ENCODE data around the gene PHF21A. TPM values are rescaled to one million over a fixed set of nuclear protein-coding genes. Genes with fewer than 3 reads are reported as not detected.

PHF21A gene
- total RNA-seq, result 5.2 and 8.9 TPM in 2 replicates

DNA sequence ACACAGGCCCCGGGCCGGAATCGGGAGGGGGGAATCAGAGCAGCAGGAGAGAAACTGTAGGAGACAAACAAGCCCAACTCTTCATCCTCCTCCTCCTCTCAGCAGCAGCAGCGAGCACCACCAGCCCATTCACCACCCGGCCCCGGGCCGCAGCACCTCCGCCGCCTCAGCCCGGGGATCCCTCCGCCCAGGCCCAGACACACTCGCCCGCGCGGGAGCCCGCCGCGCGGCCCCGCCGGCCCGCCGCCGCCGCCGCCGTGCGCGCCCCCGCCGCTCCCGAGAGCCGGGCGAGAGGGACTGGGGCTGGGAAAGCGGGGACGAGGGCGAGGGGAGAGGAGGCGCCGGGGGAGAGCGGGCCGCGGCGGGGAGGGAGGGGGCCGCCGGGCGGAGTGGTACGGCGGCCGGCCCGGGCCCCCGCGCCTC is at the start of gene PHF21A:
Gene PHF21A, minus strand, starts transcription at position 154 of the 423 bp plus-strand sequence. CDS start 37,235 bp downstream, outside the sequence.
- peak; percentile 94 to 96 for DNase-seq (ENCODE audit: low read depth in 2 of 2)

DNA sequence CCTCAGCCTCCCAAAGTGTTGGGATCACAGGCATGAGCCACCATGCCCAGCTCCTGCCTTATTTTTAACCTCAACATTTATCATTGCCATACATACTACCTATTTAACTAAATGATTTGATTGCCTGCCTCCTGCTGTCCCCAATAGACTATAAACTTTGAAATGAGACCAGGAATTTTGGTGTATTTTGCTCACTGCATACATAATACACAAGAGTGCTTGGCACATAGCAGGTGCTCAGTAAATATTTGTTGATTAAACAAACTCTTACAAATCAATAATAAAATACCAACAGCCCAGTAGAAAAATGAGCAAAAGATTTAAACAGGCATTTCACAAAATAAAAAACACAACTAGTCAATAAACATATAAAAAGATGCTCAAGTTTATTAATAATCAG is 49.5 kb upstream of the PHF21A start:
- DNase-seq (ENCODE audit: low read depth in 2 of 2), result no peak

DNA sequence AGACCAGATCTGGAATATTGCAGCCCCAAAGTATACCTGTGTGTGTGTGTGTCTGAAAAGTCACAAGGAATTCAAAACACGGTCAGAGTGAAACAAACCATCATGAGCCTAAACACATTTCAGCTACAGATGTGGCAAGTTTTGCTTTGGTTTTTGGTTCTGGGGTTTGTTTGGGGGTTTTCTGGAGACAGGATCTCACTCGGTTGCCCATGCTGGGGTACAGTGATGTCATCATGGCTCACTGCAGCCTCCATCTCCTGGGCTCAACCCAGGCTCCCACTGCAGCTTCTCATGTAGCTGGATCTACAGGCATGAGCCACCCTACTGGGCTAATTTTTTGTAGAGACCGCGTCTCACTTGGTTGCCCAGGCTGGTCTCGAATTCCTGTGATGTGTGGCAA is 41.4 kb upstream of the PHF21A start:
- DNase-seq (ENCODE audit: low read depth in 2 of 2), result no peak

DNA sequence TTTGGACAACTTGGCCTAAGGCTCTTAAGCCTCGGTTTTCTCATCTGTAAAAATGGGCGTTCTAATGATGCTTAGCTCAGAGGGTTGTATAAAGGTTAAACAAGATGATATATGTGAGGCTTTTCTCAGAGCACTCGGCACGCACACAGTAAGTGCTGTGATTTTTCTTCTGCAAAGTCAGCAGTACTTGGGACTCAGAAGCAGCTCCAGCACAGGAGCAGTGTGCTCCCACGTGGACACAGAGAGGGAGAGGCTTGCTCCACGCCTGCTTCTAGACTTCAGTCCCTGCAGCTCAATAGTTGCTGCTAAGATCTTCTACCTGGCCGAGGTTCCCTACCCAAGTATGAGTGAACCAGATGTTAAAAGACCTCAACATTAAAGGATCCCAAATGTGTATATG is 39.9 kb upstream of the PHF21A start:
- DNase-seq (ENCODE audit: low read depth in 2 of 2), result no peak

DNA sequence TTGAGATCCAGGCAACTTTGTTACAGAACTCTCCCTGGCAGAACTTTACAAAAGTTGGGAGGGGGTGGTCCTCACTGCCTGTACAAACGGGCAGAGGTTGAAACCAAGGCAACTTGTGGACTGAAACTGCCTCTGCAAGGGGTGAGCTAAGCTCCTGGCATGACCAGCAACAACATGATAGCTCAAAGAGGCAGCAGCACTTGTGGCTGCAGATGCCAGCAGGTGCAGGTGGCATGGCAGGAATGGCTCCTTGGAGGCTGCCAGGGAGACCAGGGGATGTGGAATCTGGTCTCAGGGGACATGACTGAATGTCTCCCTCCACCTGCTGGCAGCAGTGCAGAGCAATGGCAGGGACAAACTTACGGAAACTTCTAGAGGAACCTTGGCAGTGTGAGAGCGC is 38.8 kb upstream of the PHF21A start:
- DNase-seq (ENCODE audit: low read depth in 2 of 2), result no peak

DNA sequence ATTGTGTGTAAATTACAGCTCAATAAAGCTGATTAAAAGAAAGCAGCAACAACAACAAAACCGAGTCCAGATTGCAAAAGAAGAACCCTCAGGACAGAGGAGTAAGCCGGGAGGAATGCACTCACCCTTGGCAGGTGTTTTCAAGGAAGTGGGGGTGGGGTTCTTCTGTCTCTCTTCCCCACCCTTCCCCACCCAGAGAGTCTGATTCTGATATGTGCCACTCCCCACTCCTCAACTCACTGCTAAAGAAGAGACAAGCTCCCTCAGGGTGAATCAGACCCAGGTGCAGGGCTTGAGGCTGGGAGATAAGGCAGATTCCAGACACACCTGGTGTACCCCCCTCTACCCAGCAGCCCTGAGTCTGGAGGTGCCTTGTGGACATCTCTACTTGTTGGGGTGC is 38.4 kb upstream of the PHF21A start:
- no peak for DNase-seq (ENCODE audit: low read depth in 2 of 2)

DNA sequence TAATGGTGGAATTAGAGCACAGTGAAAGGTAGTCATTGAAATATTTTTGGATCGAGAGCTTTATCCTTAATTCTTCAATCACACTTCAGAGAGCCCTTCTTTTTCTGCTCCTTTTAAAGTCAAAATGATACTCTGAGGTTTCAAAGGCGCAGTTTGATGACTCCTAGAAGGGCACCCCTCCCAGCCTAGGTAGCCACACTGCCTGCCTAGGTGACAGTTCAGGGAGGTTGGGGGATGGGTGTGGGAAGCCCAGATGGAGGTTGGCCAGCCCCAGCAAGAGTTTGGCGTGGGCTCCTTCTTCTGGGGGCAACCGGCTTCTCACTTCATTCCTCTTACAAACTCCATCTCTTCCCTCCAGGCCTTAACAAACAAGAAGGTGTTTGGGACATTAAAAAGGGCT is 28.6 kb upstream of the PHF21A start:
- no peak for DNase-seq (ENCODE audit: low read depth in 2 of 2)

DNA sequence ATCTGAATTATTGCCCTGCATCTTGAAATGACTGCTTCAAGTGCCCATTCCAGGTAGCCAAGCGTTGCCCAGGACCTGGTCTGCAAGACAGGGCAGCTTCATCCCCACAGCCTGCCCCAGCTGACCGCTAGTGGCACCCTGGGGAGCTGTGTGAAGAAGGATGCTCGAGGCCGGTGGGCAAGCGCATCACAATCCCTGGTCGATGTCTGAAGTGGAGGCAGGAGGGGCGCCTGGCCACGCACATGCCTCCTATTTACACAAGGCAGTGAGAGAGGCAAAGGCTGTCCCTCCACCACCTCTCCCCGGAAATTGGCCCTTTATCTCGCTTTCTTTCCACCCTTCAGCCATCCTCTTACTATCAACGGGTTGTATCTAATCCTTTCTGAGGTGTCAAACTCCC is 28.1 kb upstream of the PHF21A start:
- no peak for DNase-seq (ENCODE audit: low read depth in 2 of 2)

DNA sequence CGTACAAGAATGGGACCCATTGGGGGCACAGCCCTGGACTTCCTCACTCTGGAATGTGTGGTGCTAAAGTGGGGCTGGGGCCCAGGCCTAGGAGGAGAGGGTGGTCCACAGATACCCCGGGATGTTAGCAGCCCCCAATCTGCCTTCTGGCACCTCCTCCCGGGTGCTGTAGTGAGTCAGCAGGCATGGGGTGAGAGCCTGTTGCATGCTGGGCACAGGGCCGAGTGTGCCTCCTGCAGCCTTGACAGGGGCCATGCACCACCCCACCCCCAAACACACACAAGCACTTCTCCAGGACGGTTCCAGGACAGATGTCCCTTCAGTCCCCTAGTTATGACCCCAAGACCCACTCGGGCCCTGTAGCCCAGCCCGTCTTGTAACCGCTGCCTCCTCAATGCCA is 23.5 kb upstream of the PHF21A start:
- no peak for DNase-seq (ENCODE audit: low read depth in 2 of 2)

DNA sequence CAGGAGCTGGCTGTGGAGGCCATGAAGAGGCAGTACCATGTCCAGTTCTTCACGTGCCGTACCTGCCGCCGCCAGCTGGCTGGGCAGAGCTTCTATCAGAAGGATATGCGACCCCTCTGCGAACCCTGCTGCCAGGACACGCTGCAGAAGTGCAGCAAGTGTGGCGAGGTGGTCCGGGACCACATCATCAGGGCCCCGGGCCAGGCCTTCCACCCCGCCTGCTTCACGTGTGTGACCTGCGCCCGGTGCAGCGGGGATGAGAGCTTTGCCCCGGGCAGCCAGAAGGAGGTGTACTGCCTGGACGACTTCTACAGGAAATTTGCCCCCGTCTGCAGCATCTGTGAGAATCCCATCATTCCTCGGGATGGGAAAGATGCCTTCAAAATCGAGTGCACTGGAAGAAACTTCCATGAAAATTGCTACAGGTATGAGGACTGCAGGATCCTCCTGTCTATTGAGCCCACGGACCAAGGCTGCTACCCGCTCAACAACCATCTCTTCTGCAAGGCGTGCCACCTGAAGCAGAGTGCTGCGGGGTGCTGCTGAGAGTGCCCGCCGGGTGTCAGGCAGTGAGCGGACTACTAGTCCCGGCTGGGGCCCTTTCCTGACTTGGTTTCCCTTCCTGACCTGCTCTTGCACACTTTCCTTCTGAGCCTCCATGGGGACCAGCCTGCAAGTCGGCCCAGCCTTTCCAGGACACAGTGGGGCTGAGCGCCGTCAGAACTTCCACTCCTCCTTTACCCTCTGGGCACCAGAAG is 22.0 kb upstream of the PHF21A start:
- DNase-seq (ENCODE audit: low read depth in 2 of 2), result no peak

DNA sequence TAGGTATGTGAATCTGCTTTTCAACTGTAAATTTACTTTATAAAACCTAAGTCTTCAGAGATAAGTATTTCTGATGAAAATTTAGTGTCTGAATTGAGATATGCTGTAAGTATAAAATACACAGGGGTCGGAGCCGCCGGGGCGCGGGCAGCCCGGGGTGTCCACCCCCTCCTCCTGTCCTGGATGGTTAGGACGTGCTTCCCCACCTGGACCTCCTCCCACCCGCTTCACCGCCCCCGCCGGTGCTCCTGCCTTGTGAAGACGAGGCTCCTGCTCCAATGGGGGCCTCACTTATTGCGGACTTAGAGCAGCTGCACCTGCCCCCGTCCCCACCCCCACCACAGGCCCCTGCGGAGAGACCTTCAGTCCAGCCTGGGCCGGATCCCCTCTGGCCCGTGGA is 21.3 kb upstream of the PHF21A start:
- DNase-seq (ENCODE audit: low read depth in 2 of 2), result no peak

DNA sequence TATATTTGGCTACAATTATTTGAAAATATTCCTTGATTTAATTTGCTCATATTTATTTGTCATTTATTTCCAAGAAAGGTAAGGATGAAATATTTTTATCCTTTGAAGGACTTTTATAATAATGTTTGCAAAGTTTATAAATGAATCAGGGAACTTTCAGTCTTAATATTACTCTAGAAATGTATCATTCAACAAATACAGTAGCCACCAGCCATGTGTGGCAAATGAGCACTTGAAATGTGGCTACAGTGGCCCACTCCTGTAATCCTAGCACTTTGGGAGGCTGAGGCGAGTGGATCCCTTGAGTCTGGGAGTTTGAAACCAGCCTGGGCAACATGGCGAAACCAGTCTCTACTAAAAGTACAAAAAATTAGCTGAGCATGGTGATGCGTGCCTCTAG is 20.3 kb upstream of the PHF21A start:
- DNase-seq (ENCODE audit: low read depth in 2 of 2), result no peak

DNA sequence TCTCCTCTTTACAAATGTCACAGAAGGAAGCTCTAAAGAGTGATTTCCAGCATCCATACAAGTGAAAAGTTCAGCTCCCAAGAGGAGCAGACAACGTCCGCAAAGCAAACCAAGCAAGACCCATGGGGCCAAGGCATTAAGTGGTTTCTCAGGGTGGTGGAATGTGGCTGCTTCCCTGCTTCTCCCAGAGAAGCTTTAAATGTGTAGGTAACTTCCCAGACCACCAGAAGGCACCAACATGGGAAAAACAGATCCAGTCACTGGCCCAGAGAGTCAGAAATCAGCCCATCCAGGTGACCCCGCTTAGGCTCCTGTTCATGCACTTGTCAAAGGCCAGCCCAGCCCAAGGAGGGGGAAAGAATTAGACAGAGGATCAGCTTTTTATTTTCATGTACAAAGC is 13.3 kb upstream of the PHF21A start:
- DNase-seq (ENCODE audit: low read depth in 2 of 2), result no peak

DNA sequence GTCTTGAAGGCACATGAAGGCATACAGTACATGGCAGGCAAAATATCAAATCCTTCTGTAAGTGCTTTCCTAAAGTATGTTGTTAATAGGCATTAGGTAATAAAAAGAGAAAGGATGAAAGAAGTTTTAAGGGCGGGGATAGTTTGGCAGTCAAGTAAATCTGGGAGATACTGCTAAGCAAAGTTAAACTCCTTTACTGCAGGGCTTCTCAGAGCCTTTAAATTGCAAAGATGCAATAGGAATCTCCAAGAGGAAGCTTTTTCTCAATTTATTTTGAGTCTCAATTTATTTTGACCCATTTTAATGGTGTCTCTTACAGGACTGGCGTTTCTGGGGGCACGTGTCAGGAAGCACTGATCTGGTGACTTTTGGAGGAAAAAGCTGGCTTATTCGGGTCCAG is 12.8 kb upstream of the PHF21A start:
- DNase-seq (ENCODE audit: low read depth in 2 of 2), result no peak

DNA sequence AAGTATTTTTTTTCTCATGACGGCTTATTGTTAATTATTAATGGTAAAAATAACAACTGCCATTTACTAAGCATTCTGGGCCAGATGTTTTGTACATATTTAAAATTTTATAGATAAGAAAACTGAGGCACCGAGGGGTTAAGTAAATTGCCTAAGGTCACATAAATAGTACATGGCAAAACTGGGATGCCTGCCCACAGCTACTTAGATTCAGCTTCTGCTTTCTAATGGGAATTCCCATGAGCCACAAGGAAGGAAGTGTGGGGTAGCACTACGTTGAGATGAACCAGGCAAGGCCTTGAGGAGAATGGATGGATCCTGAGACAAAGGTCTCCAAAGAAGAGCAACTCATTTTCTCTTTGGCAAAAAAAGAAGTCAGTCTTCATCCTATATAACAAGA is 11.9 kb upstream of the PHF21A start:
- no peak for DNase-seq (ENCODE audit: low read depth in 2 of 2)

DNA sequence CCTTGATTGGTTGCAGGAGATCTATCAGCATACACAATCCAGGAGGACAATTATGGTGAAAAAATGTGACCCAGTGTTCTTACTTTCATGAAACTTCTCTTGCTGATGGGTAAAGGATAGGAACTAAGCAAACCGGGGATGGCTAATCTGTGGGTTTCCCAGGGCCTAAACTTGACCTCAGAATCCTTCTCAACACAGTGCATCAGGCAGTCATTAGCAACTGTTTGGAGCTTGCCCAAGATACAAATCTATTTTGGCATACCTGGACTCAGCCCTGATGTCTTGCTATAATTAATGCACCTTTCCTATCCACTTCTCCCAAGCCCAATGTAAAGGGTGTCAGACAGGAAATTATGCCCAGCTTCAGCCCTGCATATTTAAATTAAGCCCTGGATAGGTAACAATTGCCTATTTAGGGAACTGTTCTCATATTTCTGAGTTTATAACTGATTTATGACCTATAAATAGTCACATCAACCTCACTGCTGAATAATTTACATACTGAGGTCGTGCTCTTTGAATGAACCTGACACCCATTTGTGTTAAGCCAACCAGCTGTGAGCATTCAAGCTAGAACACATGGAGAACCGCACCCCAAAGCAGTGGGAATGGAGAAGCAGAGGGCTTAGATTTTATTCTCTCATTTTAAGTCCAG is 9.2 kb upstream of the PHF21A start:
- DNase-seq (ENCODE audit: low read depth in 2 of 2), result no peak

DNA sequence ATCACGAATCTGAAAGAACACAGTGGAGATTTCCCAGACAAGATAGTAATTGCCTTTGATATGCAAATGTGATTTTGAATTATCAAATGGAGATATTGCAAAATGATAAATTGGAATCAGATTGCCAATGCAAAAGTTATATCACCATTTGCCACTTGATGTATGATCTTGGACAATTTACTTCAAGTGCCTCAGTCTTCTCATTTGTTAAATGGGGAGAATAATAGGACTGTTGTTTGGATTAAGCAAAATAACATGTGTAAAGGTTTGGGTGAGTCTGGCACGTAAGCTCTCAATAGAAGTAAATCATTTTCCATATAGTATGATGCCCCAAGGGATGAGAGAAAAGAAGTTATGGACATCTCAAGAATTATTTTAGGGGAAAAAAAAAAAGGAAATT is 7.9 kb upstream of the PHF21A start:
- DNase-seq (ENCODE audit: low read depth in 2 of 2), result no peak

DNA sequence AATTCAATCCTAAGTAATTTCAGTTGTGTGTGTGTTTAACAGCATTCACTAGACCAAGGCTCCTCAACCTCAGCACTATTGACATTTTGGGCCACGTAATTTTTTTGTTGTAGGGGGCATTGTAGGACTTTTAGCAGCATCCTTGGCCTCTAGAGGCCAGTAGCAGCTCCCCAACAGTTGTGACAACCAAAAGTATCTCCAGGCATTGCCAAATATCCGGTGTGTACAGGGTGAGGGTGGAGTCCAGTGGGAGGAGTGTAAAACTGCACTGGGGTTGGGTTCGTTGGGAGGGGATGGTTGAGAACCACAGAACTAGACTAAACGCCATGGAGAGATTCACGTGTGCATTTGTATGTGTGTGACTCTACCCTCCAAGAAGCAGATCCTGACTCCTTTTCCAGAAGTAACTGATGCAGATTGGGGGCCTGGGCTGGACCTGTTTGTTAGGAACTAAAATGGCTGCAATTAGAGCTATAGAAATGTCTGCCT is 5.9 kb upstream of the PHF21A start:
- DNase-seq (ENCODE audit: low read depth in 2 of 2), result peak in 1 of 2 donors; percentile 27

DNA sequence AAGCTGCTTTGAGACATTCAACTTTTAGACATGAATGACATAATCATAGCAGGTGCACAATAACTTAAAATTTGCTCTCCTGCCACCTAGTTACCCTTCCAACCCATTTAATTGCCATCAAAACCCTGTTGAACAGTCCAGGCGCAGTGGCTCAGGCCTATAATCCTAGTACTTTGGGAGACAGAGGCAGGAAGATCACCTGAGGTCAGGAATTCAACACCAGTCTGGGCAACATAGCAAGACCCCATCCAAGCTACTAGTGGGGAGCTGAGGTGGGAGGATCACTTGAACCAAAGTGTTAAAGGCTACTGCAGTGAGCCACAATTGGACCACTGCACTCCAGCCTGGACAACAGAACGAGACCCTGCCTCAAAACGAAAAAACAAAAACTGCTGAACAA is 4.0 kb upstream of the PHF21A start:
- DNase-seq (ENCODE audit: low read depth in 2 of 2), result no peak

DNA sequence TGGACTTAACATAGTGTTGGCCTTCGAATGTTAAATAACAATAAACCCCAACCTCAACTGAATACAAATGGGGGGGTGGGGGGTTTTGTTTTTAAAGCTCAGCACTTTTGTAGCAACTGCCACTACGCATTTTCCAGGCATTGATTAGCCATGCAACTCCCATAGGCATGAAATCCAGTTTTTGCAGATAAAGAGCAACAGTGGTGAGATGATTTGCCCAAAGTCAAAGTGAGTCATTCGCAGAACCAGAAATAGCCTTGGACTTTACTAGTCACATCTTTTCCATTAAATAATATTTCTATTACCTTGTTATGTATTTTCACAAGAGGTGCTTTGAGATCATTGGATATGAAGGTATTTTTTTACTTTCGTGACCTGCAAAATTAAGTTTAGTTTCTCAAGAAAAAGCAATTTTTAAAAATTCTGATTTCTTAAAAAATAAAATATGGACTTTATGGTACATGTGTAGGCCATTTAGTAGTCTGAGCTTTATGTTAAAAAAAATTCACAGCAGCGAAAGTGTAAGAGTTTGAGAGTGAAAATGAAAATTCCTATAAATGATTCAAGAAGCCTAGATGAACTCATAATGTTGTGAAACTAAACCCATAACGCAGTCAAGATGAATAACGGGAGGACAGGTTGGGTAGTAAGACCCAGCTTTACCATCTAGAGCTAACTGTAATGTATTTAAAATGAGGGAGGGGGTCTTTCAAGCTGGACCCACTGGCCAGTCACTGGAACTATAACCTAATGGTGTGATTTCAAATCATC is 1.9 kb upstream of the PHF21A start:
- peak; percentile 9 to 20 for DNase-seq (ENCODE audit: low read depth in 2 of 2)

DNA sequence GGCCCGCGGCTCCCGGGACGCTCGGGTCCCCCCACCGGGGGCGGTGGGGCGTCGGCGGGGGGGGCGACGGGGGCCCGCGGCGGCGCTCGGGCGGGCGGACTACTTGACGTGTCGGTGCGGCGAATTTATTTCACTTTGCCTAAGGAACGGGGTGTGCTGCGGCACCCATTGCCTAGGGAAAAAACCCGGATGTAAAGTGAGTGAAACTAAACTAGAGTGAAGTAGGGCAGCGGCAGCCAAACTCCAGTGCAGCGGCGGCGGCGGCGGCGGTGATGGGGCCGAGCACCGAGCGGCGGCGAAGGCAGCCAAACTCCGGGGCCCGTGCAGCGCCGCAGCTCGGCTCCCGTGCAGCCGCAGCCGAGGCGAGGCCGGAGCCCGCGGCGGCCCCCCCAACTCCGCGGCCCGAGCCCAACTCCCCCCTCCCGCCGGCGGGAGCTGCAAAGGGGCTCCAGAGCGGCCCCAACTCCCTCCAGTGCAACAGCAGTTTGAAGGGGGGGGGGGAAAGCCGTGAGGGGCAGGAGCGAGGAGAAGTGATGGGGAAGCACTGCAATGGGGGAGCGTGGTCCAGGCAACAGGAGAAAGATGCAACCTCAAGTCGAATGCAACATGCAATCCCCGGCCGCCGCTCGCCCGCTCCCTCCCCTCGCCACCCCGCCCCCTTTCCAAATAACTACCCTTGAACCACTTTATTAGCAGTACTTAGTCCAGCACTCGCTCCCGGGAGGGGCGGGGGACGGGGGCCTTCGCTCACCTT is 647 bp upstream of the PHF21A start:
- DNase-seq (ENCODE audit: low read depth in 2 of 2), result peak; percentile 93 to 94

Data from lung microvascular endothelial cell (primary cell).